Lung (tissue), 12 donors: ENCODE measurements around the gene PAX4. TPM values are rescaled to one million over a fixed set of nuclear protein-coding genes. Genes with fewer than 3 reads are reported as not detected.

Experiments used
- ATAC-seq: fragments of 200-7000 bp; cut with Tn5 transposase; one replicate; pipeline ENCODE4 v1.9.1; 2020; ENCODE audit warnings: moderate number of reproducible peaks; ENCODE audit not compliant: insufficient read depth, low FRiP score
- DNase-seq, 3 donors: peaks; one replicate each; pipeline ENCODE4 v3.0.0-alpha.2; 2013 to 2017
- H3K27ac ChIP-seq, 2 donors: one replicate each; pipeline ENCODE4 v1.5.1; 2013; ENCODE audit warnings: mild to moderate bottlenecking in 2 of 2, moderate library complexity in 2 of 2, control low read depth in 1 of 2, inconsistent platforms in 1 of 2, low read depth in 1 of 2, low read length in 1 of 2
- H3K27me3 ChIP-seq, 3 donors: one replicate each; pipeline ENCODE4 v1.5.1; 2013; ENCODE audit warnings: low read length in 2 of 3; ENCODE audit not compliant: control insufficient read depth in 3 of 3, insufficient read depth in 3 of 3
- H3K36me3 ChIP-seq, 4 donors: one replicate each; pipeline ENCODE4 v1.5.1; 2013; ENCODE audit warnings: low read length in 4 of 4, mild to moderate bottlenecking in 1 of 4, moderate library complexity in 1 of 4; ENCODE audit not compliant: control insufficient read depth in 4 of 4, insufficient read depth in 4 of 4
- H3K4me1 ChIP-seq, 5 donors: one replicate each; pipeline ENCODE4 v1.5.1; 2013; ENCODE audit warnings: low read length in 5 of 5, mild to moderate bottlenecking in 2 of 5, moderate library complexity in 1 of 5; ENCODE audit not compliant: control insufficient read depth in 5 of 5, insufficient read depth in 5 of 5
- H3K4me3 ChIP-seq: one replicate; pipeline ENCODE4 v1.5.1; 2013; ENCODE audit warnings: mild to moderate bottlenecking, control low read depth, moderate library complexity
- H3K9ac ChIP-seq, 2 donors: one replicate each; pipeline ENCODE4 v1.5.1; 2013; ENCODE audit warnings: low read length in 2 of 2, control low read depth in 1 of 2; ENCODE audit not compliant: insufficient read depth in 1 of 2
- H3K9me3 ChIP-seq, 4 donors: one replicate each; pipeline ENCODE4 v1.5.1; 2013; ENCODE audit warnings: low read length in 3 of 4, mild to moderate bottlenecking in 1 of 4, moderate library complexity in 1 of 4; ENCODE audit not compliant: control insufficient read depth in 4 of 4, insufficient read depth in 3 of 4
- CTCF ChIP-seq: IDR thresholded peaks from 2 replicates; pipeline ENCODE4 v1.5.1; 2012; ENCODE audit warnings: mild to moderate bottlenecking; ENCODE audit errors: control extremely low read depth, extremely low read depth
- WGBS, 2 donors: extraction: QIAGEN DNeasy Blood & Tissue Kit; methylation state at CpG; one replicate each; pipeline ENCODE4 v1.1.7; 2013; 5-methylcytosine and 5-hydroxymethylcytosine counted together
- polyA plus RNA-seq, 2 donors: library from polyadenylated mRNA; stranded (reverse); fragments of 200-250 nt; gene quantifications; one replicate each; pipeline ENCODE4 v1.2.1, GENCODE V29; 2013
- total RNA-seq, 2 donors: library from RNA; depleted of rRNA in 1 of 2; stranded (reverse); fragments of >200 nt in 1 of 2; gene quantifications; one replicate each; pipeline ENCODE4 v1.2.1, GENCODE V29; 2014 to 2021
- donor health status: control.
- donor health status: control.
- donor health status: Bipolar disorder and iron deficiency.
- donor health status: healthy.
- donor health status: DM: yes; HTN: yes; CAD: no.

PAX4 gene
- total and polyA plus RNA-seq, 4 donors = not detected

- 34 to 58% methylated on average over 3 of the region's 3 CpGs for WGBS, 2 donors
- Histone ChIP-seq H3K9ac (no peak overlapping the region), H3K36me3 (peaks cover 3 to 18% (median 13%) of the 10 kb centered on the region in 4 donors), H3K4me3 (no peak overlapping the region), H3K27me3 (no peaks in the 10 kb centered on the region), H3K9me3 (no peaks in the 10 kb centered on the region), H3K4me1 (peaks cover 0 to 25% (median 10%) of the 10 kb centered on the region in 5 donors), H3K27ac (no peak overlapping the region)
- TF ChIP-seq CTCF = no peak
- ATAC-seq = no peak
- DNase-seq = no peak
These were observed 28.0 kb downstream of the PAX4 start for GRCh38 chr7:127589896-127590295.

- ATAC-seq (peak; percentile 7), DNase-seq (peak; percentile 69 to 77 (median 70))
- Histone ChIP-seq H3K9ac (peak overlapping the region; percentile 57 to 76), H3K4me3 (peak overlapping the region; percentile 50), H3K36me3 (peaks cover 3 to 18% (median 13%) of the 10 kb centered on the region in 4 donors), H3K27me3 (no peaks in the 10 kb centered on the region), H3K9me3 (no peaks in the 10 kb centered on the region), H3K27ac (peak overlapping the region; percentile 77 to 84), H3K4me1 (peaks cover 3 to 35% (median 18%) of the 10 kb centered on the region in 5 donors)
- 9 to 10% methylated on average over 41 to 43 of the region's 43 CpGs for WGBS, 2 donors
- peak; percentile 30 for TF ChIP-seq CTCF
These were observed 29.1 kb downstream of the PAX4 start for GRCh38 chr7:127588697-127589482.

GRCh38 chr7:127588019-127588696 is 29.8 kb downstream of the PAX4 start, which contains the start of gene ARF5:
TSS of gene ARF5 (plus strand) at chr7:127588411. CDS start at chr7:127588499, 88 bp downstream.
- peak within 1 kb of the TSS; percentile 65 to 76 for H3K9ac ChIP-seq
- H3K4me1 ChIP-seq = peaks cover 6 to 41% (median 22%) of the 10 kb centered on the region in 5 donors
- H3K4me3 ChIP-seq = peak within 1 kb of the TSS; percentile 59
- no peaks in the 10 kb centered on the region for H3K9me3 ChIP-seq
- peak within 1 kb of the TSS; percentile 84 to 89 for H3K27ac ChIP-seq
- peak; percentile 93 for ATAC-seq
- no peaks in the 10 kb centered on the region for H3K27me3 ChIP-seq
- peak; percentile 93 to 95 (median 95) for DNase-seq
- peaks cover 3 to 21% (median 13%) of the 10 kb centered on the region in 4 donors for H3K36me3 ChIP-seq
- WGBS, 2 donors = 0 to 1% methylated on average over 56 to 77 of the region's 77 CpGs
- no peak for TF ChIP-seq CTCF
